ENCODE measurements around the gene CMTM1.

DNA sequence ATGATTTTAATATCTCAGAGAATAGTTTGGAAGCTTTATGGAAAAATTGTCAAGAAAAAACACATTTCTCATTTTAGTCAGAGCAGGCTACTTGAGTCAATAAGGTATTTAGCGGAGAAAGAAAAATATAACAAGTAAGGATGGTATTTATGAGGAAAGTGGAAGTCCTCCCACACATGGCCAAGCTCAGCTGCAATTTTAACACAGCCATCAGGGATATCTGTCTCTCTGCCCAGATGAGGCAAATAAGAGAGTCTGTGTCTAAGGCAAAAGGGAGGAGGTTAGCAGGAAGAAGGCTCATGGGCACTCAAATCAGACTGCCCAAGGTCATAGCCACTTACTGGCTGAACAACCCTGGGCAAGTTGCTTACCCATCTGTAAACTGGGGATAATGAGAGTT lies 7.8 kb downstream of the CMTM1 start:
- TF ChIP-seq, protein P1, sequence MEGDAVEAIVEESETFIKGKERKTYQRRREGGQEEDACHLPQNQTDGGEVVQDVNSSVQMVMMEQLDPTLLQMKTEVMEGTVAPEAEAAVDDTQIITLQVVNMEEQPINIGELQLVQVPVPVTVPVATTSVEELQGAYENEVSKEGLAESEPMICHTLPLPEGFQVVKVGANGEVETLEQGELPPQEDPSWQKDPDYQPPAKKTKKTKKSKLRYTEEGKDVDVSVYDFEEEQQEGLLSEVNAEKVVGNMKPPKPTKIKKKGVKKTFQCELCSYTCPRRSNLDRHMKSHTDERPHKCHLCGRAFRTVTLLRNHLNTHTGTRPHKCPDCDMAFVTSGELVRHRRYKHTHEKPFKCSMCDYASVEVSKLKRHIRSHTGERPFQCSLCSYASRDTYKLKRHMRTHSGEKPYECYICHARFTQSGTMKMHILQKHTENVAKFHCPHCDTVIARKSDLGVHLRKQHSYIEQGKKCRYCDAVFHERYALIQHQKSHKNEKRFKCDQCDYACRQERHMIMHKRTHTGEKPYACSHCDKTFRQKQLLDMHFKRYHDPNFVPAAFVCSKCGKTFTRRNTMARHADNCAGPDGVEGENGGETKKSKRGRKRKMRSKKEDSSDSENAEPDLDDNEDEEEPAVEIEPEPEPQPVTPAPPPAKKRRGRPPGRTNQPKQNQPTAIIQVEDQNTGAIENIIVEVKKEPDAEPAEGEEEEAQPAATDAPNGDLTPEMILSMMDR (IDR thresholded peaks at IDR 0.05), result no peak
- TF ChIP-seq POLR2AphosphoS5 (IDR thresholded peaks at IDR 0.05) (no peak), POLR2A (IDR thresholded peaks at IDR 0.05) (no peak)
